SK-N-MC (cell line): ENCODE results near the gene SPPL2B.
A peak's percentile ranks its signal among the peaks of the same experiment; 100 is the strongest.
"Not testable (repeated sequence)": the region's sequence is repeated elsewhere in the genome, so short reads cannot be mapped to it uniquely, and the experiment has no call there.

Experiments
- DNase-seq: peaks from one replicate; pipeline ENCODE4 v3.0.0-alpha.2; 2011; ENCODE audit warnings: low read depth, low spot score
- H3K27ac ChIP-seq: fragments of 200-600 bp; sonication (generic); 2 replicates; pipeline ENCODE4 v1.5.1; 2016; ENCODE audit warnings: mixed run types
- H3K36me3 ChIP-seq: fragments of 200-600 bp; sonication (generic); 2 replicates; pipeline ENCODE4 v1.6.1; 2017; ENCODE audit warnings: antibody characterized with exemption, low read length, mixed read lengths; ENCODE audit not compliant: insufficient read depth
- H3K4me3 ChIP-seq: fragments of 200-600 bp; sonication (generic); 2 replicates; pipeline ENCODE4 v1.5.1; 2016
- H3K9ac ChIP-seq: fragments of 200-600 bp; sonication (generic); 2 replicates; pipeline ENCODE4 v1.8.0; 2017; ENCODE audit warnings: mixed run types, mixed read lengths; ENCODE audit not compliant: insufficient read length
- H3K9me3 ChIP-seq: fragments of 200-600 bp; sonication (generic); 2 replicates; pipeline ENCODE4 v1.6.1; 2017; ENCODE audit warnings: low read depth, mild to moderate bottlenecking, antibody characterized with exemption, low read length, moderate library complexity, mixed read lengths
- EZH2 ChIP-seq: fragments of 200-600 bp; sonication (generic); IDR thresholded peaks from one replicate; pipeline ENCODE4 v1.6.1; 2017; ENCODE audit warnings: antibody characterized with exemption
- FOXP2 ChIP-seq: optimal IDR thresholded peaks from 2 replicates; pipeline ENCODE3; 2011; ENCODE audit warnings: mild to moderate bottlenecking, moderate library complexity; ENCODE audit not compliant: insufficient read depth; ENCODE audit errors: extremely low read length, control extremely low read depth
- POLR2AphosphoS5 ChIP-seq: IDR thresholded peaks from 2 replicates; pipeline ENCODE4 v1.6.1; 2012; ENCODE audit warnings: mild to moderate bottlenecking, low read depth, low read length, borderline replicate concordance

SPPL2B gene, protein sequence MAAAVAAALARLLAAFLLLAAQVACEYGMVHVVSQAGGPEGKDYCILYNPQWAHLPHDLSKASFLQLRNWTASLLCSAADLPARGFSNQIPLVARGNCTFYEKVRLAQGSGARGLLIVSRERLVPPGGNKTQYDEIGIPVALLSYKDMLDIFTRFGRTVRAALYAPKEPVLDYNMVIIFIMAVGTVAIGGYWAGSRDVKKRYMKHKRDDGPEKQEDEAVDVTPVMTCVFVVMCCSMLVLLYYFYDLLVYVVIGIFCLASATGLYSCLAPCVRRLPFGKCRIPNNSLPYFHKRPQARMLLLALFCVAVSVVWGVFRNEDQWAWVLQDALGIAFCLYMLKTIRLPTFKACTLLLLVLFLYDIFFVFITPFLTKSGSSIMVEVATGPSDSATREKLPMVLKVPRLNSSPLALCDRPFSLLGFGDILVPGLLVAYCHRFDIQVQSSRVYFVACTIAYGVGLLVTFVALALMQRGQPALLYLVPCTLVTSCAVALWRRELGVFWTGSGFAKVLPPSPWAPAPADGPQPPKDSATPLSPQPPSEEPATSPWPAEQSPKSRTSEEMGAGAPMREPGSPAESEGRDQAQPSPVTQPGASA

GRCh38 chr19:2328401-2329148, at the start of gene SPPL2B, which contains the start of gene LSM7:
TSS of gene SPPL2B (plus strand) at chr19:2328684. CDS start at chr19:2328710, 26 bp downstream.
TSS of gene LSM7 (minus strand) at chr19:2328586. CDS start at chr19:2328566, 20 bp downstream.
- TF ChIP-seq POLR2AphosphoS5 (peak; percentile 93), FOXP2 (no peak), EZH2 (no peak)
- no peaks in the 10 kb centered on the region for H3K9me3 ChIP-seq
- H3K27ac ChIP-seq, result peak within 1 kb of the TSS; percentile 88
- peak within 1 kb of the TSS; percentile 90 for H3K9ac ChIP-seq
- DNase-seq, result no peak
- H3K36me3 ChIP-seq, result peaks cover 19% of the 10 kb centered on the region; the same call in 1 of the 2 replicates
- H3K4me3 ChIP-seq, result peak within 1 kb of the TSS; percentile 94

- no peak for TF ChIP-seq POLR2AphosphoS5
- TF ChIP-seq FOXP2, result no peak
- TF ChIP-seq EZH2, result no peak
- no peak for DNase-seq
- Histone ChIP-seq H3K27ac (no peak overlapping the region), H3K4me3 (no peak overlapping the region), H3K9ac (no peak overlapping the region), H3K36me3 (no peaks in the 10 kb centered on the region; the same call in 1 of the 2 replicates), H3K9me3 (no peaks in the 10 kb centered on the region)
Measured at GRCh38 chr19:2280633-2281264, 47.7 kb upstream of the SPPL2B start.

- not testable (repeated sequence) for DNase-seq, H3K36me3 ChIP-seq, H3K9me3 ChIP-seq, H3K9ac ChIP-seq, H3K4me3 ChIP-seq, H3K27ac ChIP-seq
Measured at GRCh38 chr19:2281265-2282061, 47.0 kb upstream of the SPPL2B start.

DNA sequence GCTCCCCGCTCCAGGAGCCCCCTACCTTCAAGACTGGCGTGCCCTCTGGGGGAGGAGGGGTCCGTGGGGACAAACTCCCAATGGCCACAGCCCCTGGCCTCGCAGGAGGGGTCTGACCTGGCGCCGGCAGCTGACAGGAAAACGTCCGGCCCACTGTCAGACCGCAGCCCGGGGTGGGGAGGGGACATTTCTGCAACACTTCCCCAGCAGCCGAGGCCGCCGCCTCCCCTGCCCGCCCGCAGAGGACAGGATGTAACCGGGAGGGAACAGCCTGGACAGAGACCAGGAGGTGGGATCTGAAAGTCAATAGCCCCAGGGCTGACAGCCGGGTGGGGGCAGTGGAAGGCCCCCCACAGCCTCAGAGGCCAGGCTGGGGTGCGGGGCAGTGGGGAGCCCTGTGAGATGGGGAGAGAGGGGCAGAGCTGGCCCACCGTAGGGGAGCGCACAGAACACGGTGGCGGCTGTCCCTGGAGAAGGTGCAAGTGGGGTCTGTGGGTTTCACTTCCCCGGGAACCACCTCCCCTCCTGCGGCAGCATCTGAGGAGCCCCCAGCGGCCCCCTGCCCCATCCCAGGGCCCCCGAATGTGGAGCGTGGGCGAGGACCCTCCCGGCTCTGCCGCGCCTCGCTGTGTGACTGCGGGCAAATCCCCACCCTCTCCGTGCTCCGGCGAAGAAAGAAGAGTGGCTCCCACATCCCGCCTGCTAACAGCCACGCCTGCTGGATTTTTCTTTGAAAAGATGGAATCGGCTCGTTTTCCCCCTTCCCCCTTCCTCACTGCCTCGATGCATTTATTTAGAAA, 46.2 kb upstream of the SPPL2B start, which contains the start of gene PEAK3:
Gene PEAK3, minus strand, starts transcription at position 114 of the 800 bp plus-strand sequence. CDS start 1,244 bp downstream, outside the sequence.
- DNase-seq, result no peak
- no peaks in the 10 kb centered on the region for H3K36me3 ChIP-seq
- H3K9ac ChIP-seq, result no peak within 1 kb of the TSS
- no peaks in the 10 kb centered on the region for H3K9me3 ChIP-seq
- no peak within 1 kb of the TSS for H3K4me3 ChIP-seq
- TF ChIP-seq EZH2, result no peak
- no peak for TF ChIP-seq POLR2AphosphoS5
- no peak for TF ChIP-seq FOXP2
- H3K27ac ChIP-seq, result no peak within 1 kb of the TSS

DNA sequence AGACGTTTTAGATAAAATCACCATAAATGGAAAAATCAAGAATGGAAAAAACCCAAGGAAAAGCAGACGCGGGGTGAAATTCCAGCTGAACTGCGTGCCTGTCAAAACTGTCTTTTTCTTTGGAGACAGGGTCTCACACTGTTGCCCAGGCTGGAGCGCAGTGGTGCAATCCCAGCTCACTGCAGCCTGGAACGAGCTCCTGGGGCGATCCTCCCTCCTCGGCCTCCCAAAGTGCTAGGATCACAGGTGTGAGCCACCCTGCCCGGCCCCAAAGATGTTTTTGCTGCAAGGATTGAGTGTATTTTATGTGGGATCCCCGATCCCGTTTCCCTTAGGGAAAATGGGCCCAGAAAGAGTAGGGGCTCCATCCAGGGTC, 45.6 kb upstream of the SPPL2B start:
- no peak for DNase-seq
- Histone ChIP-seq H3K9ac (no peak overlapping the region), H3K4me3 (no peak overlapping the region), H3K9me3 (no peaks in the 10 kb centered on the region), H3K36me3 (no peaks in the 10 kb centered on the region), H3K27ac (no peak overlapping the region)
- TF ChIP-seq EZH2, result no peak
- no peak for TF ChIP-seq FOXP2
- no peak for TF ChIP-seq POLR2AphosphoS5

DNA sequence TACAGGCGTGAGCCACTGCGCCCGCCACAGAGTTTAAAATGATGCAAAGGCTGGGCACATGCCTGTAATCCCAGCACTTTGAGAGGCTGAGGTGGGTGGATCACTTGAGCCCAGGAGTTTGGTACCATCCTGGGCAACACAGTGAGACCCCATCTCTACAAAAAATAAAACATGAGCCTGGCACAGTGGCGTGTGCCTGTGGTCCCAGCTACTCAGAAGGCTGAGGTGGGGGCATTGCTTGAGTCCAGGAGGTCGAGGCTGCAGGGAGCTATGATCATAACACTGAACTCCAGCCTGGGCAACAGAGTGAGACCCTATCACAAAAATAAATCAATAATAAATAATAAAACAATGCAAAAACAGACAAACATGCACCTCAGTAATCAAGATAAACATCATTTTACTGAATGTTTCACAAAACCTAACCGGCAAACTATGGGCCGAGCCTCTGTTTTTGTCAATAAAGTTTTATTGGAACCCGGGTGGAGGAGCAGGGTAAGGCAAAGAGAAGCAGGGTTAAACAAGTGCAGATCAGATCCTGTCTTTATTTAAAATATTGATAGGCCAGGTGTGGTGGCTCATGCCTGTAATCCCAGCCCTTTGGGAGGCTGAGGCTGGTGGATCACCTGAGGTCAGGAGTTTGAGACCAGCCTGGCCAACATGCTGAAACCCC, 44.5 kb upstream of the SPPL2B start:
- TF ChIP-seq EZH2, result no peak
- TF ChIP-seq FOXP2, result no peak
- no peak for TF ChIP-seq POLR2AphosphoS5

More for the DNA sequence above, 44.5 kb upstream of the SPPL2B start:
- Histone ChIP-seq H3K27ac (no peak overlapping the region), H3K4me3 (no peak overlapping the region), H3K36me3 (no peaks in the 10 kb centered on the region), H3K9me3 (no peaks in the 10 kb centered on the region), H3K9ac (no peak overlapping the region)
- DNase-seq, result no peak
